ENCODE results near the gene SCN2A. TPM values are rescaled to one million over a fixed set of nuclear protein-coding genes. Genes with fewer than 3 reads are reported as not detected.

SCN2A gene
- total RNA-seq, 1 experiment from 2014 or later = 0.24 TPM

GRCh38 chr2:165275932-165276331, 36.7 kb downstream of the SCN2A start:
- WGBS (ENCODE audit: extremely low coverage, insufficient read length, low lambda C conversion rate) = no CpG with 5 or more reads among the region's 2 CpGs
- H2BK12ac ChIP-seq (ENCODE audit: insufficient read length, low read depth, low read length) = no peak overlapping the region
- no peak overlapping the region for H3K18ac ChIP-seq (ENCODE audit: insufficient read length, low read depth, low read length)
- H3K27ac ChIP-seq (ENCODE audit: insufficient read length, low read depth, low read length) = no peak overlapping the region
- Mint-ChIP-seq H3K27ac (no peak overlapping the region), H3K9me3 (no peaks in the 10 kb centered on the region; a peak in 1 of 5 replicates), H3K27me3 (ENCODE audit: low read depth) (no peaks in the 10 kb centered on the region), H3K4me1 (0 out of 4 replicates have a peak, but pooled peaks cover 0 to 2% of the 10 kb centered on the region in 2 experiments), H3K36me3 (ENCODE audit: insufficient read depth in 1 of 3, low read depth in 3 of 3) (no peaks in the 10 kb centered on the region), H3K4me3 (no peak overlapping the region)
- H4K8ac ChIP-seq (replicated peaks; ENCODE audit: insufficient read length, low read depth, low read length) = no peak overlapping the region
- H2AFZ ChIP-seq (ENCODE audit: low read length) = no peak overlapping the region
- H3K79me2 ChIP-seq (ENCODE audit: insufficient read depth, low read length) = no peaks in the 10 kb centered on the region
- H3K14ac ChIP-seq (ENCODE audit: insufficient read depth, low read length) = no peak overlapping the region
- TF ChIP-seq, protein P1, sequence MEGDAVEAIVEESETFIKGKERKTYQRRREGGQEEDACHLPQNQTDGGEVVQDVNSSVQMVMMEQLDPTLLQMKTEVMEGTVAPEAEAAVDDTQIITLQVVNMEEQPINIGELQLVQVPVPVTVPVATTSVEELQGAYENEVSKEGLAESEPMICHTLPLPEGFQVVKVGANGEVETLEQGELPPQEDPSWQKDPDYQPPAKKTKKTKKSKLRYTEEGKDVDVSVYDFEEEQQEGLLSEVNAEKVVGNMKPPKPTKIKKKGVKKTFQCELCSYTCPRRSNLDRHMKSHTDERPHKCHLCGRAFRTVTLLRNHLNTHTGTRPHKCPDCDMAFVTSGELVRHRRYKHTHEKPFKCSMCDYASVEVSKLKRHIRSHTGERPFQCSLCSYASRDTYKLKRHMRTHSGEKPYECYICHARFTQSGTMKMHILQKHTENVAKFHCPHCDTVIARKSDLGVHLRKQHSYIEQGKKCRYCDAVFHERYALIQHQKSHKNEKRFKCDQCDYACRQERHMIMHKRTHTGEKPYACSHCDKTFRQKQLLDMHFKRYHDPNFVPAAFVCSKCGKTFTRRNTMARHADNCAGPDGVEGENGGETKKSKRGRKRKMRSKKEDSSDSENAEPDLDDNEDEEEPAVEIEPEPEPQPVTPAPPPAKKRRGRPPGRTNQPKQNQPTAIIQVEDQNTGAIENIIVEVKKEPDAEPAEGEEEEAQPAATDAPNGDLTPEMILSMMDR (conservative IDR thresholded peaks at IDR 0.05) = no peak
- no peak overlapping the region for H2BK15ac ChIP-seq (ENCODE audit: low read depth, low read length)
- H3T11ph ChIP-seq (ENCODE audit: low read length) = no peak overlapping the region
- no peak overlapping the region for H4K5ac ChIP-seq (ENCODE audit: insufficient read length, low read depth, low read length)
- no peak overlapping the region for H3K9ac ChIP-seq (ENCODE audit: extremely low read depth, insufficient read length, low read length)
- H3K4me2 ChIP-seq (ENCODE audit: insufficient read depth, insufficient read length, low read length) = no peak overlapping the region
- no peak overlapping the region for H2AK5ac ChIP-seq (ENCODE audit: insufficient read length, low read length)
- H3K23me2 ChIP-seq (ENCODE audit: insufficient read length, low read depth, low read length, poor library complexity, severe bottlenecking) = no peaks in the 10 kb centered on the region
- H3K79me1 ChIP-seq (ENCODE audit: insufficient read depth, low read depth, low read length, poor library complexity, severe bottlenecking) = no peaks in the 10 kb centered on the region
- no peaks in the 10 kb centered on the region for H3K27me3 ChIP-seq (ENCODE audit: insufficient read depth, low read length)
- no peak overlapping the region for H3K23ac ChIP-seq (ENCODE audit: insufficient read length, low read depth, low read length)
- H3K4me1 ChIP-seq (ENCODE audit: insufficient read depth, low read length) = no peaks in the 10 kb centered on the region
- no peak overlapping the region for H2BK120ac ChIP-seq (ENCODE audit: low read depth, low read length, poor library complexity, severe bottlenecking)
- DNase-seq = no peak
- H4K20me1 ChIP-seq (ENCODE audit: control insufficient read depth, insufficient read depth, insufficient read length) = no peaks in the 10 kb centered on the region
- H2BK5ac ChIP-seq (ENCODE audit: insufficient read length, low read length) = no peak overlapping the region
- no peak overlapping the region for H3K56ac ChIP-seq (ENCODE audit: insufficient read length, low read depth, low read length)
- H4K91ac ChIP-seq (ENCODE audit: insufficient read length, low read depth, low read length) = no peak overlapping the region
- no peaks in the 10 kb centered on the region for H3K9me3 ChIP-seq (ENCODE audit: control insufficient read depth, low read depth, low read length)
- H3K4ac ChIP-seq (ENCODE audit: low read depth, low read length) = no peak overlapping the region
- no peak overlapping the region for H2BK20ac ChIP-seq (ENCODE audit: low read depth, low read length, poor library complexity, severe bottlenecking)

Data from H9 (cell line).